Caco-2 (cell line): ENCODE results near the gene CST9. TPM values are rescaled to one million over a fixed set of nuclear protein-coding genes. Genes with fewer than 3 reads are reported as not detected.

Source experiments
- BruUV-seq: library from RNA; stranded (reverse); fragments of 400-500 nt; replicated peaks from 2 replicates; lab custom pipeline; 2021; lab: Mats Ljungman, UMichigan
- CTCF ChIA-PET: fragments of 300-600 bp; sonication (Branson Sonifier 250); formaldehyde crosslinking; loops from one replicate; lab custom pipeline; 2022; ENCODE audit warnings: antibody characterized with exemption; lab: Charles Lee
- POLR2A ChIA-PET: fragments of 300-600 bp; sonication (Branson Sonifier 250); formaldehyde crosslinking; loops from one replicate; lab custom pipeline; 2022; ENCODE audit warnings: antibody characterized with exemption; lab: Charles Lee
- DNase-seq, 2 experiments: peaks; one replicate each; pipeline versions ENCODE4 v3.0.0 to v3.0.0-alpha.2; 2020 to 2022
- H3K27me3 ChIP-seq: replicated peaks from 2 replicates; pipeline ENCODE4 v1.6.0; 2011; ENCODE audit warnings: low read length; ENCODE audit not compliant: control insufficient read depth, insufficient read depth
- H3K36me3 ChIP-seq: 2 replicates; pipeline ENCODE4 v1.5.1; 2011; ENCODE audit warnings: low read length; ENCODE audit not compliant: control insufficient read depth, insufficient read depth
- H3K4me1 ChIP-seq: fragments of 250-450 bp; sonication (Bioruptor Pico); 2 replicates; pipeline ENCODE4 v1.5.1; 2020; ENCODE audit warnings: mild to moderate bottlenecking
- H3K4me3 ChIP-seq: 2 replicates; pipeline ENCODE4 v1.5.1; 2011; ENCODE audit warnings: low read depth, mild to moderate bottlenecking, control low read depth, low read length
- H3K9me3 ChIP-seq: fragments of 250-450 bp; sonication (Bioruptor Pico); 2 replicates; pipeline ENCODE4 v1.5.1; 2020; ENCODE audit warnings: mild to moderate bottlenecking, moderate library complexity
- H3K27ac Mint-ChIP-seq: one replicate; pipeline ENCODE4 v1.8.0; 2022; ENCODE audit warnings: mixed read lengths; ENCODE audit not compliant: unreplicated experiment
- H3K27me3 Mint-ChIP-seq: one replicate; pipeline ENCODE4 v1.8.0; 2022; ENCODE audit warnings: mixed read lengths; ENCODE audit not compliant: insufficient read depth, unreplicated experiment
- H3K36me3 Mint-ChIP-seq: one replicate; pipeline ENCODE4 v1.8.0; 2022; ENCODE audit warnings: mild to moderate bottlenecking, mixed read lengths; ENCODE audit not compliant: insufficient read depth, unreplicated experiment
- H3K4me1 Mint-ChIP-seq: one replicate; pipeline ENCODE4 v1.8.0; 2022; ENCODE audit warnings: low read depth, mixed read lengths; ENCODE audit not compliant: unreplicated experiment
- H3K4me3 Mint-ChIP-seq: one replicate; pipeline ENCODE4 v1.8.0; 2022; ENCODE audit warnings: mild to moderate bottlenecking, moderate library complexity, mixed read lengths; ENCODE audit not compliant: unreplicated experiment
- H3K9me3 Mint-ChIP-seq: one replicate; pipeline ENCODE4 v1.8.0; 2022; ENCODE audit warnings: mixed read lengths; ENCODE audit not compliant: unreplicated experiment
- intact Hi-C: fragments of 100-400 bp; cut with micrococcal nuclease; formaldehyde crosslinking; loops from one replicate; pipeline ENCODE4 v1.10.0; 2022; ENCODE audit not compliant: unreplicated experiment
- total RNA-seq: library from RNA; stranded (reverse); gene quantifications from 2 replicates; pipeline ENCODE4 v1.2.3, GENCODE V29; 2022
- TF ChIP-seq, protein P1 (sequence below), 2 experiments: fragments of 200-600 bp in 1 of 2; IDR thresholded peaks; 1 replicate in 1 of 2; 2 replicates in 1 of 2; pipeline versions ENCODE4 v1.5.1 to v1.8.0; 2011 to 2022; ENCODE audit warnings: antibody characterized with exemption in 1 of 2, control low read depth in 1 of 2, inconsistent platforms in 1 of 2, low read depth in 1 of 2, low read length in 1 of 2, mild to moderate bottlenecking in 1 of 2, moderate library complexity in 1 of 2; ENCODE audit not compliant: insufficient read depth in 1 of 2, severe bottlenecking in 1 of 2, unreplicated experiment in 1 of 2

The CST9 gene
- total RNA-seq, 1 experiment from 2014 or later, result not detected

DNA sequence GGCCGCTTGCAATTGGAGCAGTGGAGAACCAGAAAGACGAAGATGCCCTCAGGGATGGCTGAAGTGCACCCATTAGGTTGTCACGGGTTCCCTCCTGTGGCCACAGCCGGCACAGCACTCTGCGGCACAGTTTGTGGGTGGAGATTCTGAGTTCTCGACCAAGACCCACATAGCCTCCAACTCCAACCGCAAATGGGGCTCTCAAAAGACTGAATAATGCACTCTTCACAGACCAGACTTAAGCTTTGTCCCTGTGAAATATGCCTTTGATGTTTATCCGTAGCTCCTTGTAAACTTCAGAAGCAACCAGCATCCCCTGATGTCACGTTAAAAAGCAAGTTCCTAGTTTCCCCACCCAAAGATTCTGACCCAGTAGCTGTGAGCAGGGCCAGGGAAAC lies 934 bp upstream of the CST9 start:
- ChIA-PET CTCF (interaction anchor here (0.7 to 1.0 kb wide), 2 partner anchors 16 to 165 kb away, joined by 3 to 4 read pairs; no protein-coding TSS in a partner anchor), POLR2A (no interaction called here)
- intact Hi-C loops, result loop anchor here (1.0 to 10.0 kb wide), 3 partner anchors 62 to 252 kb away; partner anchors contain the start of gene NXT1
- Histone ChIP-seq H3K36me3 (no peaks in the 10 kb centered on the region), H3K4me1 (no peaks in the 10 kb centered on the region), H3K27me3 (no peaks in the 10 kb centered on the region), H3K9me3 (no peaks in the 10 kb centered on the region), H3K4me3 (no peak overlapping the region)
- Mint-ChIP-seq H3K36me3 (no peaks in the 10 kb centered on the region), H3K27me3 (no peaks in the 10 kb centered on the region), H3K4me3 (no peak overlapping the region), H3K9me3 (no peaks in the 10 kb centered on the region), H3K4me1 (no peaks in the 10 kb centered on the region), H3K27ac (no peak overlapping the region)
- BruUV-seq, result no TSS peak
- TF ChIP-seq, protein P1, sequence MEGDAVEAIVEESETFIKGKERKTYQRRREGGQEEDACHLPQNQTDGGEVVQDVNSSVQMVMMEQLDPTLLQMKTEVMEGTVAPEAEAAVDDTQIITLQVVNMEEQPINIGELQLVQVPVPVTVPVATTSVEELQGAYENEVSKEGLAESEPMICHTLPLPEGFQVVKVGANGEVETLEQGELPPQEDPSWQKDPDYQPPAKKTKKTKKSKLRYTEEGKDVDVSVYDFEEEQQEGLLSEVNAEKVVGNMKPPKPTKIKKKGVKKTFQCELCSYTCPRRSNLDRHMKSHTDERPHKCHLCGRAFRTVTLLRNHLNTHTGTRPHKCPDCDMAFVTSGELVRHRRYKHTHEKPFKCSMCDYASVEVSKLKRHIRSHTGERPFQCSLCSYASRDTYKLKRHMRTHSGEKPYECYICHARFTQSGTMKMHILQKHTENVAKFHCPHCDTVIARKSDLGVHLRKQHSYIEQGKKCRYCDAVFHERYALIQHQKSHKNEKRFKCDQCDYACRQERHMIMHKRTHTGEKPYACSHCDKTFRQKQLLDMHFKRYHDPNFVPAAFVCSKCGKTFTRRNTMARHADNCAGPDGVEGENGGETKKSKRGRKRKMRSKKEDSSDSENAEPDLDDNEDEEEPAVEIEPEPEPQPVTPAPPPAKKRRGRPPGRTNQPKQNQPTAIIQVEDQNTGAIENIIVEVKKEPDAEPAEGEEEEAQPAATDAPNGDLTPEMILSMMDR (IDR thresholded peaks at IDR 0.05; ENCODE audit: insufficient read depth in 1 of 2, low read depth in 1 of 2, low read length in 1 of 2, severe bottlenecking in 1 of 2, unreplicated experiment in 1 of 2), result peak; percentile 91 to 95
- DNase-seq, result peak; percentile 87 to 89

GRCh38 chr20:23604306-23604705 lies 1.4 kb downstream of the CST9 start:
- no TSS peak for BruUV-seq
- intact Hi-C loops, result loop anchor here (10.0 kb wide), 2 partner anchors 60 to 250 kb away; partner anchors contain the start of gene NXT1
- no peaks in the 10 kb centered on the region for H3K9me3 Mint-ChIP-seq
- H3K27me3 Mint-ChIP-seq, result no peaks in the 10 kb centered on the region
- TF ChIP-seq, protein P1 (IDR thresholded peaks at IDR 0.05; ENCODE audit: insufficient read depth in 1 of 2, low read depth in 1 of 2, low read length in 1 of 2, severe bottlenecking in 1 of 2, unreplicated experiment in 1 of 2), result no peak
- Histone ChIP-seq H3K27me3 (no peaks in the 10 kb centered on the region), H3K4me1 (no peaks in the 10 kb centered on the region), H3K36me3 (no peaks in the 10 kb centered on the region), H3K4me3 (no peak overlapping the region), H3K9me3 (no peaks in the 10 kb centered on the region)
- no peak overlapping the region for H3K27ac Mint-ChIP-seq
- no peak overlapping the region for H3K4me3 Mint-ChIP-seq
- CTCF ChIA-PET, result no interaction called here
- DNase-seq, result no peak
- no peaks in the 10 kb centered on the region for H3K36me3 Mint-ChIP-seq
- no peaks in the 10 kb centered on the region for H3K4me1 Mint-ChIP-seq
- POLR2A ChIA-PET, result interaction anchor here (0.6 kb wide), 1 partner anchor 246 kb away, joined by 3 read pairs; no protein-coding TSS in a partner anchor

GRCh38 chr20:23603321-23603720 lies 2.4 kb downstream of the CST9 start:
- H3K27ac Mint-ChIP-seq, result no peak overlapping the region
- no peaks in the 10 kb centered on the region for H3K27me3 ChIP-seq
- TF ChIP-seq, protein P1 (IDR thresholded peaks at IDR 0.05; ENCODE audit: insufficient read depth in 1 of 2, low read depth in 1 of 2, low read length in 1 of 2, severe bottlenecking in 1 of 2, unreplicated experiment in 1 of 2), result no peak
- DNase-seq, result no peak
- H3K36me3 Mint-ChIP-seq, result no peaks in the 10 kb centered on the region
- no peak overlapping the region for H3K4me3 ChIP-seq
- no peaks in the 10 kb centered on the region for H3K27me3 Mint-ChIP-seq
- ChIA-PET POLR2A (no interaction called here), CTCF (no interaction called here)
- intact Hi-C loops, result loop anchor here (10.0 kb wide), 2 partner anchors 59 to 249 kb away; partner anchors contain the start of gene NXT1
- no peaks in the 10 kb centered on the region for H3K36me3 ChIP-seq
- BruUV-seq, result no TSS peak
- H3K9me3 ChIP-seq, result no peaks in the 10 kb centered on the region
- H3K9me3 Mint-ChIP-seq, result no peaks in the 10 kb centered on the region
- H3K4me3 Mint-ChIP-seq, result no peak overlapping the region
- H3K4me1 Mint-ChIP-seq, result no peaks in the 10 kb centered on the region
- H3K4me1 ChIP-seq, result no peaks in the 10 kb centered on the region
